HepG2 (cell line): ENCODE results near the gene BMPER. TPM values are rescaled to one million over a fixed set of nuclear protein-coding genes. Genes with fewer than 3 reads are reported as not detected.

Experiments
- ATAC-seq: fragments of 200-7000 bp; cut with Tn5 transposase; 3 replicates; pipeline ENCODE4 v1.9.1; 2020; ENCODE audit warnings: mild to moderate bottlenecking, moderate library complexity
- BruUV-seq: library from RNA; stranded (reverse); fragments of 400-500 nt; replicated peaks from 2 replicates; lab custom pipeline; 2021; lab: Mats Ljungman, UMichigan
- CTCF ChIA-PET: fragments of 300-600 bp; formaldehyde crosslinking; extraction: SDS; loops from one replicate; lab custom pipeline; 2021; ENCODE audit warnings: low total read pairs, inconsistent platforms, low intra/inter-chr PET ratio; lab: Yijun Ruan, JAX
- POLR2A ChIA-PET: fragments of 350-600 bp; sonication (Branson Sonifier 250); formaldehyde crosslinking; loops from one replicate; lab custom pipeline; 2020; ENCODE audit warnings: antibody characterized with exemption, inconsistent platforms; lab: Yijun Ruan, JAX
- DNase-seq: peaks from one replicate; pipeline ENCODE4 v3.0.0-alpha.2; 2015; ENCODE audit warnings: low spot score
- FAIRE-seq: peaks from 3 replicates; lab custom pipeline; 2011; peaks lifted over from hg19 to GRCh38; lab: Jason Lieb, UNC
- H2AFZ ChIP-seq: one replicate; pipeline ENCODE4 v1.6.1; 2011; ENCODE audit warnings: low read length, inconsistent platforms
- H3K27ac ChIP-seq: fragments of 300-600 bp; 3 replicates; pipeline ENCODE4 v1.8.0; 2011; ENCODE audit warnings: mixed run types, mild to moderate bottlenecking, mixed read lengths, low read length, inconsistent platforms; ENCODE audit not compliant: insufficient read depth; ENCODE audit errors: extremely low read length
- H3K27me3 ChIP-seq, 2 experiments: fragments of 200-600 bp in 1 of 2; 2 replicates in 1 of 2; 3 replicates in 1 of 2; pipeline versions ENCODE4 v1.6.0 to v1.8.0; 2011; ENCODE audit warnings: low read length in 2 of 2, mild to moderate bottlenecking in 2 of 2, moderate library complexity in 2 of 2, inconsistent platforms in 1 of 2; ENCODE audit not compliant: insufficient read depth in 2 of 2, control insufficient read depth in 1 of 2
- H3K36me3 ChIP-seq, 2 experiments: fragments of 200-600 bp in 1 of 2; replicated peaks in 1 of 2; 2 replicates in 1 of 2; 3 replicates in 1 of 2; pipeline versions ENCODE4 v1.5.1 to v1.8.0; 2011; ENCODE audit warnings: low read length in 2 of 2, inconsistent platforms in 1 of 2; ENCODE audit not compliant: insufficient read depth in 2 of 2, control insufficient read depth in 1 of 2
- H3K4me1 ChIP-seq: 2 replicates; pipeline ENCODE4 v1.5.1; 2012; ENCODE audit warnings: low read length, inconsistent platforms; ENCODE audit not compliant: insufficient read depth
- H3K4me2 ChIP-seq: 2 replicates; pipeline ENCODE4 v1.6.0; 2011; ENCODE audit warnings: low read depth, low read length, inconsistent platforms
- H3K4me3 ChIP-seq, 3 experiments: fragments of 200-600 bp in 1 of 3; sonication (generic), shearing (Covaris generic) in 1 of 3; replicated peaks in 1 of 3; 2 replicates each; pipeline ENCODE4 v1.5.1; 2011 to 2016; ENCODE audit warnings: low read length in 3 of 3, inconsistent platforms in 2 of 3, low read depth in 2 of 3, mild to moderate bottlenecking in 2 of 3, control low read depth in 1 of 3, mixed read lengths in 1 of 3; ENCODE audit not compliant: insufficient read depth in 1 of 3
- H3K79me2 ChIP-seq: one replicate; pipeline ENCODE4 v1.6.1; 2011; ENCODE audit warnings: low read length, inconsistent platforms; ENCODE audit not compliant: insufficient read depth
- H3K9ac ChIP-seq: 2 replicates; pipeline ENCODE4 v1.6.0; 2011; ENCODE audit warnings: mild to moderate bottlenecking, low read depth, low read length, inconsistent platforms; ENCODE audit not compliant: insufficient read depth
- H3K9me3 ChIP-seq: 2 replicates; pipeline ENCODE4 v1.5.1; 2012; ENCODE audit warnings: mild to moderate bottlenecking, low read length
- H4K20me1 ChIP-seq: 2 replicates; pipeline ENCODE4 v1.6.0; 2011; ENCODE audit warnings: inconsistent platforms, mild to moderate bottlenecking, low read length, moderate library complexity; ENCODE audit not compliant: insufficient read depth
- FOXA1 ChIP-seq, 2 experiments: fragments of 450-650 bp in 1 of 2; sonication (generic) in 1 of 2; formaldehyde crosslinking in 1 of 2; IDR thresholded peaks; 2 replicates each; pipeline versions ENCODE4 v1.4.0 to v1.6.1; 2016 to 2020; ENCODE audit warnings: missing genetic modification reagents in 1 of 2
- GATA4 ChIP-seq: sonication (generic); IDR thresholded peaks from 2 replicates; pipeline ENCODE4 v1.6.1; 2016; ENCODE audit warnings: antibody characterized with exemption, low read depth, borderline replicate concordance
- HHEX ChIP-seq: IDR thresholded peaks from 2 replicates; pipeline ENCODE4 v1.6.1; 2016; ENCODE audit warnings: control low read depth
- HOXD1 ChIP-seq: sonication (generic); formaldehyde crosslinking; IDR thresholded peaks from 2 replicates; pipeline ENCODE4 v1.5.0; 2020; ENCODE audit warnings: missing genetic modification reagents
- KLF6 ChIP-seq: IDR thresholded peaks from 2 replicates; pipeline ENCODE4 v1.8.0; 2016; ENCODE audit warnings: missing biosample characterization, missing genetic modification reagents
- PHF5A ChIP-seq: IDR thresholded peaks from one replicate; pipeline ENCODE4 v1.6.1; 2018; ENCODE audit warnings: low read depth, missing genetic modification reagents; ENCODE audit not compliant: unreplicated experiment
- POLR2AphosphoS2 ChIP-seq: IDR thresholded peaks from 2 replicates; pipeline ENCODE4 v1.6.1; 2011; ENCODE audit warnings: low read depth, low read length, improper control_type of control experiment
- SETDB1 ChIP-seq: sonication (generic); formaldehyde crosslinking; IDR thresholded peaks from 2 replicates; pipeline ENCODE4 v1.5.1; 2020; ENCODE audit warnings: missing genetic modification reagents, mild to moderate bottlenecking, borderline replicate concordance
- SKI ChIP-seq: fragments of 450-650 bp; IDR thresholded peaks from one replicate; pipeline ENCODE4 v1.6.1; 2018; ENCODE audit warnings: mild to moderate bottlenecking; ENCODE audit not compliant: partially characterized antibody
- SOX13 ChIP-seq, 3 experiments: fragments of 450-650 bp in 1 of 3; sonication (generic) in 1 of 3; formaldehyde crosslinking in 1 of 3; IDR thresholded peaks in 2 of 3; conservative IDR thresholded peaks in 1 of 3; 2 replicates each; pipeline versions ENCODE4 v1.5.0 to v1.6.1; 2016 to 2020; ENCODE audit warnings: antibody characterized with exemption in 1 of 3, mild to moderate bottlenecking in 1 of 3, missing compliant biosample characterization in 1 of 3, missing genetic modification reagents in 1 of 3, moderate library complexity in 1 of 3
- UBTF ChIP-seq: sonication (generic); formaldehyde crosslinking; IDR thresholded peaks from 2 replicates; pipeline ENCODE4 v1.4.0; 2020; ENCODE audit warnings: mild to moderate bottlenecking, missing genetic modification reagents
- YY1 ChIP-seq: IDR thresholded peaks from 2 replicates; pipeline ENCODE4 v1.6.1; 2011; ENCODE audit warnings: low read length, low read depth, moderate library complexity, mild to moderate bottlenecking; ENCODE audit not compliant: insufficient read depth, insufficient replicate concordance
- ZBTB33 ChIP-seq: sonication (generic); formaldehyde crosslinking; IDR thresholded peaks from 2 replicates; pipeline ENCODE4 v1.4.0; 2020; ENCODE audit warnings: missing genetic modification reagents
- ZBTB42 ChIP-seq: sonication (generic); formaldehyde crosslinking; IDR thresholded peaks from 2 replicates; pipeline ENCODE4 v1.5.0; 2020; ENCODE audit warnings: mild to moderate bottlenecking, missing genetic modification reagents
- ZKSCAN1 ChIP-seq: fragments of 150-350 bp; IDR thresholded peaks from 2 replicates; pipeline ENCODE4 v1.6.1; 2014; ENCODE audit warnings: low read length
- ZNF552 ChIP-seq: sonication (generic); formaldehyde crosslinking; IDR thresholded peaks from 2 replicates; pipeline ENCODE4 v1.9.0; 2022; ENCODE audit warnings: missing genetic modification reagents, mild to moderate bottlenecking, borderline replicate concordance
- WGBS: methylation state at CpG from one replicate; pipeline ENCODE4 v1.1.6; 2017; ENCODE audit warnings: low lambda C conversion rate; 5-methylcytosine and 5-hydroxymethylcytosine counted together
- in situ Hi-C: cut with HindIII; loops from 2 replicates; pipeline ENCODE4 v1.10.0; 2017; ENCODE audit warnings: low pct_unique_long_range_greater_than_20kb; ENCODE audit not compliant: extremely low pct_ligation_motif_present
- intact Hi-C: fragments of 100-400 bp; cut with micrococcal nuclease; formaldehyde crosslinking; loops from one replicate; pipeline ENCODE4 v1.10.0; 2022; ENCODE audit not compliant: unreplicated experiment
- polyA plus RNA-seq, 8 experiments: library from polyadenylated mRNA; depleted of rRNA in 3 of 8; stranded (reverse) in 7 of 8; unstranded in 1 of 8; fragments of >200 nt; fragmentation: Illumina TruSeq in 4 of 8; extraction: Trizol in 4 of 8; gene quantifications; 2 replicates each; pipeline versions ENCODE4 v1.2.1 to v1.2.3, GENCODE V29; 2011 to 2016; ENCODE audit warnings: low read depth in 4 of 8, missing spikeins in 1 of 8, mixed read lengths in 1 of 8; ENCODE audit not compliant: insufficient read depth in 1 of 8
- total RNA-seq, 5 experiments: library from RNA; depleted of rRNA; stranded (reverse); fragments of >200 nt; fragmentation: Illumina TruSeq; extraction: Trizol; gene quantifications; 2 replicates each; pipeline ENCODE4 v1.2.3, GENCODE V29; 2016; ENCODE audit warnings: low read depth in 1 of 5

The BMPER gene
- total and polyA plus RNA-seq, 2 of the 13 experiments (the other 11 are each of a cell fraction or from before 2014, with no cell fraction given): not detected

- Histone ChIP-seq H3K36me3 (no peaks in the 10 kb centered on the region), H3K27ac (no peak overlapping the region), H4K20me1 (no peaks in the 10 kb centered on the region), H3K79me2 (no peaks in the 10 kb centered on the region), H3K9me3 (no peaks in the 10 kb centered on the region), H3K4me1 (no peaks in the 10 kb centered on the region), H3K4me3 (no peak overlapping the region), H3K9ac (no peak overlapping the region), H3K4me2 (no peak overlapping the region), H3K27me3 (peaks cover 0 to 13% of the 10 kb centered on the region in 2 experiments; a peak in 3 of 5 replicates), H2AFZ (no peak overlapping the region)
- no TSS peak for BruUV-seq
- 7% methylated on average over 5 of the region's 5 CpGs for WGBS
- ChIA-PET CTCF (no interaction called here), POLR2A (no interaction called here)
- ATAC-seq (no peak), DNase-seq (no peak), FAIRE-seq (no peak)
- intact Hi-C loops: no loop called here
- in situ Hi-C loops: no loop called here
- TF ChIP-seq KLF6 (no peak), SOX13 (IDR thresholded peaks at IDR 0.05) (no peak), SOX13 (CRISPR knock-in tag; conservative IDR thresholded peaks at IDR 0.05 in 1 of 2, IDR thresholded peaks at IDR 0.05 in 1 of 2) (no peak), ZNF552 (CRISPR knock-in tag) (no peak), ZBTB33 (CRISPR knock-in tag) (no peak), PHF5A (CRISPR knock-in tag) (no peak), HHEX (CRISPR knock-in tag) (no peak), SKI (no peak), GATA4 (no peak), FOXA1 (IDR thresholded peaks at IDR 0.05) (no peak), FOXA1 (CRISPR knock-in tag; IDR thresholded peaks at IDR 0.05) (no peak), SETDB1 (CRISPR knock-in tag) (no peak), HOXD1 (CRISPR knock-in tag) (no peak), ZKSCAN1 (no peak), UBTF (CRISPR knock-in tag) (no peak), YY1 (no peak), POLR2AphosphoS2 (no peak), ZBTB42 (CRISPR knock-in tag) (no peak)
These were observed 36.2 kb upstream of the BMPER start for GRCh38 chr7:33869176-33869575.
